K562 (cell line): ENCODE results near the gene MARCHF9. TPM values are rescaled to one million over a fixed set of nuclear protein-coding genes. Genes with fewer than 3 reads are reported as not detected.

Experiments used
- ATAC-seq: fragments of 200-7000 bp; cut with Tn5 transposase; 3 replicates; pipeline ENCODE4 v1.9.1; 2020; ENCODE audit warnings: moderate library complexity
- BruUV-seq: library from RNA; stranded (reverse); fragments of 400-500 nt; replicated peaks from 2 replicates; lab custom pipeline; 2021; lab: Mats Ljungman, UMichigan
- CTCF ChIA-PET: fragments of 300-600 bp; formaldehyde crosslinking; extraction: SDS; loops from one replicate; lab custom pipeline; 2021; ENCODE audit warnings: low intra/inter-chr PET ratio; lab: Yijun Ruan, JAX
- POLR2A ChIA-PET: fragments of 300-600, 350-650 bp; sonication (Branson Sonifier 250); formaldehyde crosslinking; extraction: SDS; loops from one replicate; lab custom pipeline; 2021; ENCODE audit warnings: antibody characterized with exemption, inconsistent platforms; lab: Yijun Ruan, JAX
- DNase-seq, 4 experiments: peaks; one replicate each; pipeline versions ENCODE4 v3.0.0 to v3.0.0-alpha.2; 2011 to 2018; ENCODE audit warnings: low spot score in 3 of 4, mixed read lengths in 3 of 4; ENCODE audit errors: extremely low read depth in 1 of 4
- FAIRE-seq: peaks from 2 replicates; lab custom pipeline; 2011; peaks lifted over from hg19 to GRCh38; lab: Jason Lieb, UNC
- H2AFZ ChIP-seq: 2 replicates; pipeline ENCODE4 v1.6.0; 2011; ENCODE audit warnings: low read depth, low read length, control low read depth, inconsistent platforms
- H3K27ac ChIP-seq: fragments of 200-600 bp; 3 replicates; pipeline ENCODE4 v1.8.0; 2011; ENCODE audit warnings: low read depth, mild to moderate bottlenecking, control low read depth, inconsistent platforms, low read length, moderate library complexity, mixed read lengths; ENCODE audit errors: extremely low read depth
- H3K27me3 ChIP-seq, 2 experiments: fragments of 300-600 bp in 1 of 2; 2 replicates in 1 of 2; 3 replicates in 1 of 2; pipeline versions ENCODE4 v1.6.0 to v1.8.0; 2011; ENCODE audit warnings: inconsistent platforms in 2 of 2, low read length in 2 of 2, mild to moderate bottlenecking in 1 of 2, mixed read lengths in 1 of 2, moderate library complexity in 1 of 2; ENCODE audit not compliant: control insufficient read depth in 2 of 2, insufficient read depth in 2 of 2
- H3K36me3 ChIP-seq: fragments of 300-600 bp; 3 replicates; pipeline ENCODE4 v1.8.0; 2011; ENCODE audit warnings: mild to moderate bottlenecking, low read length, inconsistent platforms; ENCODE audit not compliant: control insufficient read depth, insufficient read depth
- H3K4me1 ChIP-seq, 2 experiments: fragments of 200-600 bp in 1 of 2; replicated peaks in 1 of 2; 2 replicates in 1 of 2; 3 replicates in 1 of 2; pipeline versions ENCODE4 v1.5.1 to v1.8.0; 2011; ENCODE audit warnings: inconsistent platforms in 2 of 2, low read length in 2 of 2, mild to moderate bottlenecking in 1 of 2, mixed read lengths in 1 of 2, moderate library complexity in 1 of 2; ENCODE audit not compliant: control insufficient read depth in 2 of 2, insufficient read depth in 2 of 2
- H3K4me2 ChIP-seq: 2 replicates; pipeline ENCODE4 v1.6.1; 2011; ENCODE audit warnings: low read length, control low read depth, inconsistent platforms, mixed read lengths; ENCODE audit not compliant: insufficient read depth
- H3K4me3 ChIP-seq: fragments of 200-600 bp; sonication (generic), shearing (Covaris generic); 2 replicates; pipeline ENCODE4 v1.5.1; 2016; ENCODE audit warnings: control low read depth, inconsistent platforms
- H3K79me2 ChIP-seq: fragments of 200-600 bp; 3 replicates; pipeline ENCODE4 v1.8.0; 2011; ENCODE audit warnings: low read length, inconsistent platforms; ENCODE audit not compliant: control insufficient read depth, insufficient read depth
- H3K9ac ChIP-seq, 2 experiments: 2 replicates each; pipeline versions ENCODE4 v1.6.0 to v1.6.1; 2011; ENCODE audit warnings: low read depth in 2 of 2, low read length in 2 of 2, control low read depth in 1 of 2, inconsistent platforms in 1 of 2, mild to moderate bottlenecking in 1 of 2, mixed read lengths in 1 of 2; ENCODE audit not compliant: insufficient read depth in 1 of 2
- H3K9me1 ChIP-seq: one replicate; pipeline ENCODE4 v1.6.0; 2011; ENCODE audit warnings: inconsistent platforms, mild to moderate bottlenecking, low read length, moderate library complexity; ENCODE audit not compliant: control insufficient read depth, insufficient read depth
- H3K9me3 ChIP-seq: replicated peaks from 2 replicates; pipeline ENCODE4 v1.5.1; 2011; ENCODE audit warnings: low read depth, low read length, inconsistent platforms; ENCODE audit not compliant: control insufficient read depth, insufficient read depth
- H4K20me1 ChIP-seq: replicated peaks from 2 replicates; pipeline ENCODE4 v1.6.1; 2011; ENCODE audit warnings: low read length, inconsistent platforms, mixed read lengths; ENCODE audit not compliant: control insufficient read depth, insufficient read depth
- ARID2 ChIP-seq: fragments of 450-650 bp; IDR thresholded peaks from 2 replicates; pipeline ENCODE4 v1.6.1; 2017; ENCODE audit warnings: antibody characterized with exemption, mild to moderate bottlenecking
- ASH1L ChIP-seq: fragments of 450-650 bp; IDR thresholded peaks from 2 replicates; pipeline ENCODE4 v1.6.1; 2018; ENCODE audit warnings: borderline replicate concordance, mild to moderate bottlenecking, low read depth; ENCODE audit not compliant: partially characterized antibody
- COPS2 ChIP-seq: fragments of 450-650 bp; conservative IDR thresholded peaks from 2 replicates; pipeline ENCODE4 v1.6.1; 2016; ENCODE audit warnings: mild to moderate bottlenecking, moderate library complexity
- CXXC5 ChIP-seq: fragments of 250-450 bp; sonication (Bioruptor Pico); IDR thresholded peaks from 2 replicates; pipeline ENCODE4 v1.8.0; 2022; ENCODE audit warnings: inconsistent platforms, mild to moderate bottlenecking, moderate library complexity
- GTF2E2 ChIP-seq: fragments of 200-800 bp; sonication (Bioruptor generic); IDR thresholded peaks from 2 replicates; pipeline ENCODE4 v1.6.1; 2016; ENCODE audit warnings: missing genetic modification characterization, missing compliant biosample characterization
- KLF13 ChIP-seq: fragments of 450-650 bp; IDR thresholded peaks from 2 replicates; pipeline ENCODE4 v1.6.1; 2016; ENCODE audit warnings: missing genetic modification characterization, low read depth, mild to moderate bottlenecking, missing compliant biosample characterization, moderate library complexity, borderline replicate concordance
- NFIC ChIP-seq: fragments of 450-650 bp; IDR thresholded peaks from 2 replicates; pipeline ENCODE4 v1.6.1; 2017; ENCODE audit warnings: mild to moderate bottlenecking, inconsistent platforms
- POLR2G ChIP-seq: fragments of 200-400 bp; formaldehyde crosslinking; IDR thresholded peaks from 2 replicates; pipeline ENCODE4 v1.6.1; 2017; ENCODE audit warnings: low read depth, mild to moderate bottlenecking, antibody characterized with exemption, low read length, moderate library complexity
- RHOXF2B ChIP-seq: fragments of 250-450 bp; sonication (Bioruptor Pico); conservative IDR thresholded peaks from 2 replicates; pipeline ENCODE4 v1.5.1; 2021
- TEAD4 ChIP-seq, 2 experiments: sonication (generic) in 1 of 2; formaldehyde crosslinking in 1 of 2; IDR thresholded peaks; 2 replicates each; pipeline versions ENCODE4 v1.6.1 to v1.8.0; 2012 to 2022; ENCODE audit warnings: borderline replicate concordance in 1 of 2, inconsistent platforms in 1 of 2, low read length in 1 of 2, mild to moderate bottlenecking in 1 of 2, missing genetic modification reagents in 1 of 2
- ZNF311 ChIP-seq: fragments of 250-450 bp; sonication (Bioruptor Pico); IDR thresholded peaks from 2 replicates; pipeline ENCODE4 v1.4.0; 2020; ENCODE audit warnings: mild to moderate bottlenecking, moderate library complexity
- WGBS: fragments of 100-300 bp; shearing (Covaris generic); methylation state at CpG from one replicate; pipeline ENCODE4 v1.1.6; 2016; ENCODE audit warnings: low coverage, mixed read lengths; ENCODE audit not compliant: insufficient coverage; ENCODE audit errors: missing lambda C conversion rate; 5-methylcytosine and 5-hydroxymethylcytosine counted together
- in situ Hi-C: fragments of 300-500 bp; cut with MboI; formaldehyde crosslinking; loops from 4 replicates; pipeline ENCODE4 v1.15.0; 2018; ENCODE audit warnings: inconsistent platforms, mixed read lengths
- intact Hi-C: fragments of 100-400 bp; cut with micrococcal nuclease; formaldehyde crosslinking; loops from 2 replicates; pipeline ENCODE4 v1.14.2; 2022
- polyA plus RNA-seq, 8 experiments: library from polyadenylated mRNA; depleted of rRNA in 4 of 8; stranded (reverse) in 5 of 8; unstranded in 3 of 8; fragments of >200 nt; fragmentation: Nextera tagmentation in 2 of 8; fragmentation: Illumina TruSeq in 1 of 8; extraction: Ambion mirVana in 2 of 8; extraction: Trizol in 1 of 8; gene quantifications; 2 replicates each; pipeline versions ENCODE4 v1.2.1 to v1.2.3, GENCODE V29; 2011 to 2014; ENCODE audit warnings: inconsistent platforms in 1 of 8, missing spikeins in 1 of 8
- total RNA-seq, 7 experiments: library from RNA; depleted of rRNA in 6 of 7; stranded (reverse); fragments of >200 nt in 6 of 7; fragmentation: Illumina TruSeq in 2 of 7; extraction: Trizol in 2 of 7; gene quantifications; 2 replicates each; pipeline versions ENCODE4 v1.2.1 to v1.2.3, GENCODE V29; 2011 to 2021; ENCODE audit warnings: low replicate concordance in 1 of 7
- TF ChIP-seq, protein P1 (sequence below): sonication (generic); formaldehyde crosslinking; IDR thresholded peaks from 2 replicates; pipeline ENCODE4 v1.8.1; 2023; ENCODE audit warnings: mild to moderate bottlenecking, missing genetic modification reagents, moderate library complexity
- TF ChIP-seq, protein P2 (sequence below): sonication (generic); formaldehyde crosslinking; IDR thresholded peaks from 2 replicates; pipeline ENCODE4 v1.8.1; 2023; ENCODE audit warnings: missing genetic modification reagents, mild to moderate bottlenecking, borderline replicate concordance
- TF ChIP-seq, protein P3 (sequence below): fragments of 250-450 bp; sonication (Bioruptor Pico); IDR thresholded peaks from 2 replicates; pipeline ENCODE4 v1.4.0; 2020

MARCHF9 gene
- total and polyA plus RNA-seq, 9 of the 15 experiments (the other 6 are each of a cell fraction or from before 2014, with no cell fraction given): 0.80 to 12.4 (median 6.2) TPM

DNA sequence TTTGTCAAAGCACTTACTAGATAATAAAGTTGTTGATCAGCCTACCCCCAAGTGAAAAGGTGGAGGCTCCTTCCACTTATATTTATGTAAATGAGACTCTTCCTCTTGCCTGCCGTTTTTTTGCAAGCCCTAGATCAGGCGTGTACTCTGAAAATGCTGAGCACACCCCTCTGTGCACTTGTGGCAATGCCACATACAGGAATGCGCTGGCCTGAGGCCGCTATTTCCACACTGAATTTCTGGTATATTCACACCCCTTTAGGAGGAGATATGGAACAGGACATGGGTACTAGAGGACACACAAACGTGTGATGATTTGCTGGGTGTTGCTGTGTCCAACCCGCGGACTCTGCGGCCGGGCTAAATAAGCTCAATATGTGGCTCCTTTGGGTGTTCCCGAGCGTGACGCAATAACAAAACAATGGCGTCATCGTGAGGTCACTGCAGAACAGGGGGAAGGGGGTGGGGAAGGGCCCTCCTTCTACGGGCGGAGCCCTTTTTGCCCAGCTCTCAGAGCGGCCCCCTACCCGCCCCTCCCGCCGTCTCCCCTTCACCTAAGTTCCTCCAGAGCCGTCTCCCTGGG lies 10.6 kb upstream of the MARCHF9 start:
- intact Hi-C loops: no loop called here
- H3K4me1 ChIP-seq: peaks cover 7 to 13% of the 10 kb centered on the region in 2 experiments; a peak in 3 of 5 replicates
- FAIRE-seq: no peak
- TF ChIP-seq, protein P1, sequence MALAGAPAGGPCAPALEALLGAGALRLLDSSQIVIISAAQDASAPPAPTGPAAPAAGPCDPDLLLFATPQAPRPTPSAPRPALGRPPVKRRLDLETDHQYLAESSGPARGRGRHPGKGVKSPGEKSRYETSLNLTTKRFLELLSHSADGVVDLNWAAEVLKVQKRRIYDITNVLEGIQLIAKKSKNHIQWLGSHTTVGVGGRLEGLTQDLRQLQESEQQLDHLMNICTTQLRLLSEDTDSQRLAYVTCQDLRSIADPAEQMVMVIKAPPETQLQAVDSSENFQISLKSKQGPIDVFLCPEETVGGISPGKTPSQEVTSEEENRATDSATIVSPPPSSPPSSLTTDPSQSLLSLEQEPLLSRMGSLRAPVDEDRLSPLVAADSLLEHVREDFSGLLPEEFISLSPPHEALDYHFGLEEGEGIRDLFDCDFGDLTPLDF (CRISPR knock-in tag): 0 out of 2 replicates have a peak, but pooled peaks have one; percentile 27
- TF ChIP-seq ASH1L (no peak), CXXC5 (CRISPR knock-in tag) (no peak), GTF2E2 (tag) (no peak; the same call in 1 of the 2 replicates), ZNF311 (CRISPR knock-in tag) (no peak), RHOXF2B (CRISPR knock-in tag) (no peak), NFIC (no peak), COPS2 (no peak), ARID2 (no peak), POLR2G (peak; percentile 74), KLF13 (tag) (0 out of 2 replicates have a peak, but pooled peaks have one; percentile 41), TEAD4 (IDR thresholded peaks at IDR 0.05; ENCODE audit: low read length) (no peak), TEAD4 (CRISPR knock-in tag; IDR thresholded peaks at IDR 0.05; ENCODE audit: borderline replicate concordance) (no peak)
- TF ChIP-seq, protein P2, sequence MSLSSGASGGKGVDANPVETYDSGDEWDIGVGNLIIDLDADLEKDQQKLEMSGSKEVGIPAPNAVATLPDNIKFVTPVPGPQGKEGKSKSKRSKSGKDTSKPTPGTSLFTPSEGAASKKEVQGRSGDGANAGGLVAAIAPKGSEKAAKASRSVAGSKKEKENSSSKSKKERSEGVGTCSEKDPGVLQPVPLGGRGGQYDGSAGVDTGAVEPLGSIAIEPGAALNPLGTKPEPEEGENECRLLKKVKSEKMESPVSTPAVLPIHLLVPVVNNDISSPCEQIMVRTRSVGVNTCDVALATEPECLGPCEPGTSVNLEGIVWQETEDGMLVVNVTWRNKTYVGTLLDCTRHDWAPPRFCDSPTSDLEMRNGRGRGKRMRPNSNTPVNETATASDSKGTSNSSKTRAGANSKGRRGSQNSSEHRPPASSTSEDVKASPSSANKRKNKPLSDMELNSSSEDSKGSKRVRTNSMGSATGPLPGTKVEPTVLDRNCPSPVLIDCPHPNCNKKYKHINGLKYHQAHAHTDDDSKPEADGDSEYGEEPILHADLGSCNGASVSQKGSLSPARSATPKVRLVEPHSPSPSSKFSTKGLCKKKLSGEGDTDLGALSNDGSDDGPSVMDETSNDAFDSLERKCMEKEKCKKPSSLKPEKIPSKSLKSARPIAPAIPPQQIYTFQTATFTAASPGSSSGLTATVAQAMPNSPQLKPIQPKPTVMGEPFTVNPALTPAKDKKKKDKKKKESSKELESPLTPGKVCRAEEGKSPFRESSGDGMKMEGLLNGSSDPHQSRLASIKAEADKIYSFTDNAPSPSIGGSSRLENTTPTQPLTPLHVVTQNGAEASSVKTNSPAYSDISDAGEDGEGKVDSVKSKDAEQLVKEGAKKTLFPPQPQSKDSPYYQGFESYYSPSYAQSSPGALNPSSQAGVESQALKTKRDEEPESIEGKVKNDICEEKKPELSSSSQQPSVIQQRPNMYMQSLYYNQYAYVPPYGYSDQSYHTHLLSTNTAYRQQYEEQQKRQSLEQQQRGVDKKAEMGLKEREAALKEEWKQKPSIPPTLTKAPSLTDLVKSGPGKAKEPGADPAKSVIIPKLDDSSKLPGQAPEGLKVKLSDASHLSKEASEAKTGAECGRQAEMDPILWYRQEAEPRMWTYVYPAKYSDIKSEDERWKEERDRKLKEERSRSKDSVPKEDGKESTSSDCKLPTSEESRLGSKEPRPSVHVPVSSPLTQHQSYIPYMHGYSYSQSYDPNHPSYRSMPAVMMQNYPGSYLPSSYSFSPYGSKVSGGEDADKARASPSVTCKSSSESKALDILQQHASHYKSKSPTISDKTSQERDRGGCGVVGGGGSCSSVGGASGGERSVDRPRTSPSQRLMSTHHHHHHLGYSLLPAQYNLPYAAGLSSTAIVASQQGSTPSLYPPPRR (CRISPR knock-in tag): peak; percentile 75; the same call in 1 of the 2 replicates
- TF ChIP-seq, protein P3, sequence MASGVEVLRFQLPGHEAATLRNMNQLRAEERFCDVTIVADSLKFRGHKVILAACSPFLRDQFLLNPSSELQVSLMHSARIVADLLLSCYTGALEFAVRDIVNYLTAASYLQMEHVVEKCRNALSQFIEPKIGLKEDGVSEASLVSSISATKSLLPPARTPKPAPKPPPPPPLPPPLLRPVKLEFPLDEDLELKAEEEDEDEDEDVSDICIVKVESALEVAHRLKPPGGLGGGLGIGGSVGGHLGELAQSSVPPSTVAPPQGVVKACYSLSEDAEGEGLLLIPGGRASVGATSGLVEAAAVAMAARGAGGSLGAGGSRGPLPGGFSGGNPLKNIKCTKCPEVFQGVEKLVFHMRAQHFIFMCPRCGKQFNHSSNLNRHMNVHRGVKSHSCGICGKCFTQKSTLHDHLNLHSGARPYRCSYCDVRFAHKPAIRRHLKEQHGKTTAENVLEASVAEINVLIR: peak; percentile 96

More for the DNA sequence above, 10.6 kb upstream of the MARCHF9 start:
- Histone ChIP-seq H2AFZ (peak overlapping the region; percentile 90), H3K79me2 (peaks cover 13% of the 10 kb centered on the region), H3K36me3 (peaks cover 34% of the 10 kb centered on the region), H3K27me3 (peaks cover 0 to 10% of the 10 kb centered on the region in 2 experiments; a peak in 2 of 5 replicates), H3K4me3 (peak overlapping the region; percentile 59), H4K20me1 (no peaks in the 10 kb centered on the region), H3K9me3 (no peaks in the 10 kb centered on the region), H3K9me1 (no peaks in the 10 kb centered on the region), H3K4me2 (peak overlapping the region; percentile 88), H3K9ac (peak overlapping the region; percentile 88 to 95), H3K27ac (peak overlapping the region; percentile 84)
- in situ Hi-C loops: loop anchor here (10.0 kb wide), 1 partner anchor 429 kb away; no protein-coding TSS in a partner anchor
- no TSS peak for BruUV-seq
- POLR2A ChIA-PET: interaction anchor here (0.6 to 2.5 kb wide), 15 partner anchors 9 to 229 kb away, joined by 3 to 15 read pairs (median 4); partner anchors contain the start of genes CYP27B1, DDIT3, EEF1AKMT3 and METTL1
- peak; percentile 83 to 88 (median 88) for DNase-seq
- CTCF ChIA-PET: no interaction called here
- 26% methylated on average over 21 of the region's 21 CpGs for WGBS
- peak; percentile 57 for ATAC-seq
